ENCODE measurements around the gene GNL1. TPM values are rescaled to one million over a fixed set of nuclear protein-coding genes. Genes with fewer than 3 reads are reported as not detected.

GNL1 gene
- total and polyA plus RNA-seq, 9 donors = 42.4 to 128 (median 89.6) TPM

DNA sequence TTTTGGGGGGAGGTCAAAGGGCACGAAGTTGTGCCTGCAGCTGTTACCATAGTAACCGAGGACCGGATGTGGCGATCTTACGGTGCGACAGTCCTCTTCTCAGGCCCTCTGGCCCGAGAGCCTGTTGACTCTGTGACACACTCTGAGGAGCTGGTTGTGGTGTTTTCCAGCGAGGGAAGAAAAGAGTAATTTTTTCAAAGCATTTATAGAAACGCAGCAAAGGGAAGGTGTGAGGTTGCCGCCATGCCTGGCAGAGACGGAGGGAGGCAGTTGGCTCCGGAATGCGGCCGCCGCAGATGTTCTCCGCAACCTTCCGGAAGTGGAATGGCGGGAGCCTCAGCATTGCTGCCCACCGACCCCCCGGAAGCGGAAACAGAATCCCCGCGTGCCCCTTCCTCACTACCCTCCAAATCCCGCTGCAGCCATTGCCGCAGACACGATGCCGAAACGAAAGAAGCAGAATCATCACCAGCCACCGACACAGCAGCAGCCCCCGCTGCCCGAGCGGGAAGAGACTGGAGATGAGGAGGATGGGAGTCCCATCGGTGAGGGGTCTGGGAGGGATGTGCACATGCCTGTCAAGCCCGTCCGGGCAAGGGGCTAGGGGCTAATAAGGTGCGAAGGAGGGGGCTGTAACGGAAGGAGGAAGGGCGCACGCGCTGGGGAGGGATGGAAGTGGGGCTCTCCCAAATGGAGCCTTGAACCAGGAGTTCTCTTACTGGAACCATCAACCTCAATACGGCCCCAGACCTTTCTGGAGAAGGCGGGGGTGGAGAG, 805 bp upstream of the GNL1 start, which contains the start of gene PRR3:
PRR3 (plus strand) TSS at position 390 of the 777 bp plus-strand sequence; CDS start at position 440, 50 bp downstream.
- H3K9me3 ChIP-seq = no peaks in the 10 kb centered on the region
- H3K4me3 ChIP-seq = peak within 1 kb of the TSS; percentile 66
- H3K27me3 ChIP-seq = no peaks in the 10 kb centered on the region
- peaks cover 7% of the 10 kb centered on the region for H3K4me1 ChIP-seq (ENCODE audit: insufficient read depth)
- peak within 1 kb of the TSS; percentile 93 to 98 for H3K27ac ChIP-seq
- TF ChIP-seq POLR2A (IDR thresholded peaks at IDR 0.05) (peak; percentile 62), CTCF (IDR thresholded peaks at IDR 0.05) (peak in 1 of 3 donors; percentile 3), EP300 (IDR thresholded peaks at IDR 0.05) (no peak)
- WGBS, 3 donors = 0 to 1% (median 0%) methylated on average over 42 of the region's 42 CpGs
- intact Hi-C loops (cut with DNase I) = no loop called here
- H3K36me3 ChIP-seq = no peaks in the 10 kb centered on the region
- DNase-seq = peak; percentile 87 to 93 (median 90)

- 1% methylated on average over 15 of the region's 15 CpGs for WGBS, 3 donors
- no peak for DNase-seq
- no peaks in the 10 kb centered on the region for H3K9me3 ChIP-seq
- no peaks in the 10 kb centered on the region for H3K36me3 ChIP-seq
- TF ChIP-seq CTCF (IDR thresholded peaks at IDR 0.05) (no peak), POLR2A (IDR thresholded peaks at IDR 0.05) (no peak), EP300 (IDR thresholded peaks at IDR 0.05) (no peak)
- no peaks in the 10 kb centered on the region for H3K27me3 ChIP-seq
- peaks cover 7% of the 10 kb centered on the region for H3K4me1 ChIP-seq (ENCODE audit: insufficient read depth)
- intact Hi-C loops (cut with DNase I) = no loop called here
- peak overlapping the region; percentile 66 for H3K4me3 ChIP-seq
- H3K27ac ChIP-seq = peak overlapping the region; percentile 93 to 98
Measured at GRCh38 chr6:30555816-30556065, 548 bp downstream of the GNL1 start.

DNA sequence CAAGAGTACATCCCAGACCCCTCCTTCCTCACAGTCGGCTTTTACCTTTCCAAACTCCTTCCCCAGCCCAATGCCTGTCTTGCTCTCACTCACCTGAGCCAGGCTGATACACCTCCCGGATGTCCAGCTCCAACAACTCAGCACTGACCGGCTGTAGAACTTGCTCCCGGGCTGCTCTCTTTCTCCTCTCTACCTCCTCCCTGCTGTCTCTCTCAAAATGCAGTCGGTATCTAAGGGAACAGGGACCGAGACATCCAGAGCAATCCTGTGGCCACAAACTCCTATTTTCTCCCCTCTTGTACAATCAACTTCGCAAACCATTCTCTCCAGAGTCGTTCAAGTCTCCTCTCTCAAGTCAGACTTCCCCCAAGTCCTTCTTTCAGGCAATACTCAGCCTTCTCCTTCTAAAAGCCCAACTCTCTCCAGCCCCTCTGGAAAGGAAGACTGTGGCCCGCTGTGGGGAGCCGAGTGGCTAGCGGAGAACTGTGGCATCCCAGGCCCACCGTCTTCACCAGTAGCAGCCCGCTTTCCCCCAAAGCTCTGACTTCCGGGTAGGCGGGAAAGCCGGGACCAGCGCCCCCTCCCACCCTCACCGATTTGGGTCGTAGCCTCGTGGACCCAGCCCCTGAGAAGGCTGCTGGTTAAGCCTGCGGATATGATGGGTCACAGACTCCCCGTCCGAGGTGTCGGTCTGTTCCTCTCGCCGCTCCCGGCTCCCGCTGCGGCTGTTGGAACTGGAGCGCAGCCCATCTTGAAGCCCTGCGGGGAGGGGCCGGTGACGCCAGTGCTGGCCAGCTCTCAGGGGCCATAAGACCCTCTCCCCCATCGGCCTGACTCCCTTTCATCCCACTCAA, 1.1 kb downstream of the GNL1 start:
- Histone ChIP-seq H3K4me3 (peak overlapping the region; percentile 66), H3K36me3 (no peaks in the 10 kb centered on the region), H3K27me3 (no peaks in the 10 kb centered on the region), H3K9me3 (no peaks in the 10 kb centered on the region), H3K27ac (peak overlapping the region; percentile 93 to 98), H3K4me1 (ENCODE audit: insufficient read depth) (peaks cover 7% of the 10 kb centered on the region)
- peak; percentile 71 to 87 (median 80) for DNase-seq
- WGBS, 3 donors = 6 to 8% (median 6%) methylated on average over 31 to 34 of the region's 34 CpGs
- intact Hi-C loops (cut with DNase I) = no loop called here
- TF ChIP-seq POLR2A (IDR thresholded peaks at IDR 0.05) (no peak), EP300 (IDR thresholded peaks at IDR 0.05) (no peak), CTCF (IDR thresholded peaks at IDR 0.05) (peak in 1 of 3 donors; percentile 19)

DNA sequence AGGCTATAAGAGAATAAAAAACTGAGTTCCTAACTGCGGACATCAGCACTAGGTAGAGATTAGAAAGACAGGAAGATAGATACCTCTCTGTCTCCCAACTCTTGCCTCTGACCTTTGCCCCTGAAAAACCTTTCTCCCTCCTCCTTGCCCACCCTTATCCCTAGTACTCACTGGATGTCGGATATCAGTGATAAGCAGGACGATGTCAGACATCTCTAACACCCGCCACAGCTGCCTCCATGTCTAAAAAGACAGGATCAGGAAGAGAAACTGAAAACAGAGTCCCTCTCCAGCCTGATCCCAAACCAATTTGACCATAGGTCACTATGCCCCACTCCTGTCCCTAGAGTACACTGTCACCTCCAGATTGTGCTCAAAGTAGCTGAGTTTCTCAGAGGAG, 1.9 kb downstream of the GNL1 start:
- peaks cover 7% of the 10 kb centered on the region for H3K4me1 ChIP-seq (ENCODE audit: insufficient read depth)
- WGBS, 3 donors = 86 to 90% (median 86%) methylated on average over 4 of the region's 4 CpGs
- H3K27me3 ChIP-seq = no peaks in the 10 kb centered on the region
- H3K36me3 ChIP-seq = no peaks in the 10 kb centered on the region
- intact Hi-C loops (cut with DNase I) = no loop called here
- no peak for DNase-seq
- no peak for TF ChIP-seq EP300 (IDR thresholded peaks at IDR 0.05)
- TF ChIP-seq CTCF (IDR thresholded peaks at IDR 0.05) = no peak
- no peak for TF ChIP-seq POLR2A (IDR thresholded peaks at IDR 0.05)
- no peak overlapping the region for H3K4me3 ChIP-seq
- H3K27ac ChIP-seq = no peak overlapping the region
- no peaks in the 10 kb centered on the region for H3K9me3 ChIP-seq

Data from ovary (tissue), 9 donors.